ENCODE measurements around the gene RPS6KA4.

- TF ChIP-seq TCF7L2 (IDR thresholded peaks at IDR 0.05; ENCODE audit: borderline replicate concordance, extremely low read depth, insufficient read depth, insufficient read length) (no peak), POLR2A (IDR thresholded peaks at IDR 0.05; ENCODE audit: borderline replicate concordance, extremely low read depth, insufficient read depth, insufficient read length) (peak; percentile 68)
- TF ChIP-seq, protein P1, sequence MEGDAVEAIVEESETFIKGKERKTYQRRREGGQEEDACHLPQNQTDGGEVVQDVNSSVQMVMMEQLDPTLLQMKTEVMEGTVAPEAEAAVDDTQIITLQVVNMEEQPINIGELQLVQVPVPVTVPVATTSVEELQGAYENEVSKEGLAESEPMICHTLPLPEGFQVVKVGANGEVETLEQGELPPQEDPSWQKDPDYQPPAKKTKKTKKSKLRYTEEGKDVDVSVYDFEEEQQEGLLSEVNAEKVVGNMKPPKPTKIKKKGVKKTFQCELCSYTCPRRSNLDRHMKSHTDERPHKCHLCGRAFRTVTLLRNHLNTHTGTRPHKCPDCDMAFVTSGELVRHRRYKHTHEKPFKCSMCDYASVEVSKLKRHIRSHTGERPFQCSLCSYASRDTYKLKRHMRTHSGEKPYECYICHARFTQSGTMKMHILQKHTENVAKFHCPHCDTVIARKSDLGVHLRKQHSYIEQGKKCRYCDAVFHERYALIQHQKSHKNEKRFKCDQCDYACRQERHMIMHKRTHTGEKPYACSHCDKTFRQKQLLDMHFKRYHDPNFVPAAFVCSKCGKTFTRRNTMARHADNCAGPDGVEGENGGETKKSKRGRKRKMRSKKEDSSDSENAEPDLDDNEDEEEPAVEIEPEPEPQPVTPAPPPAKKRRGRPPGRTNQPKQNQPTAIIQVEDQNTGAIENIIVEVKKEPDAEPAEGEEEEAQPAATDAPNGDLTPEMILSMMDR (IDR thresholded peaks at IDR 0.05 in 2 of 3, conservative IDR thresholded peaks at IDR 0.05 in 1 of 3; ENCODE audit: borderline replicate concordance in 1 of 3, insufficient read depth in 1 of 3, low read depth in 2 of 3, low read length in 2 of 3), result no peak
These were observed at the start of gene RPS6KA4 for GRCh38 chr11:64358907-64359711.

Measured in HCT116 (cell line).